Left ventricle myocardium inferior (tissue), 1 donor: ENCODE data around the gene KNDC1. TPM values are rescaled to one million over a fixed set of nuclear protein-coding genes. Genes with fewer than 3 reads are reported as not detected.

Source experiments
- DNase-seq: peaks from one replicate; pipeline ENCODE4 v3.0.0-alpha.2; 2020
- H3K27ac ChIP-seq: fragments of 200-600 bp; replicated peaks from 2 replicates; pipeline ENCODE4 v1.8.0; 2021
- H3K27me3 ChIP-seq: fragments of 200-600 bp; 2 replicates; pipeline ENCODE4 v1.8.0; 2021; ENCODE audit warnings: low read depth
- H3K36me3 ChIP-seq: fragments of 200-600 bp; 2 replicates; pipeline ENCODE4 v1.8.0; 2021
- H3K4me1 ChIP-seq: fragments of 200-600 bp; 2 replicates; pipeline ENCODE4 v1.8.0; 2021
- H3K4me3 ChIP-seq: fragments of 200-600 bp; 2 replicates; pipeline ENCODE4 v1.8.0; 2021; ENCODE audit warnings: mild to moderate bottlenecking, moderate library complexity
- H3K9me3 ChIP-seq: fragments of 200-600 bp; replicated peaks from 2 replicates; pipeline ENCODE4 v1.8.0; 2021
- intact Hi-C: fragments of 100-400 bp; cut with micrococcal nuclease; formaldehyde crosslinking; loops from one replicate; pipeline ENCODE4 v1.11.0; 2022
- total RNA-seq: library from RNA; stranded (reverse); fragmentation: NEBNext Ultra II Directional; extraction: Animal tissue kit (Norgen Biotek cat#: 25700); gene quantifications from one replicate; pipeline ENCODE4 v1.2.1, GENCODE V29; 2021
- TF ChIP-seq, protein P1 (sequence below): fragments of 200-600 bp; IDR thresholded peaks from 2 replicates; pipeline ENCODE4 v1.8.0; 2021; ENCODE audit warnings: antibody characterized with exemption, mild to moderate bottlenecking, borderline replicate concordance
- donor health status: DM: no; HTN: yes; CAD: no; lungs with severe emphysema.

The KNDC1 gene
- total RNA-seq, 1 donor from 2014 or later = 0.11 TPM

DNA sequence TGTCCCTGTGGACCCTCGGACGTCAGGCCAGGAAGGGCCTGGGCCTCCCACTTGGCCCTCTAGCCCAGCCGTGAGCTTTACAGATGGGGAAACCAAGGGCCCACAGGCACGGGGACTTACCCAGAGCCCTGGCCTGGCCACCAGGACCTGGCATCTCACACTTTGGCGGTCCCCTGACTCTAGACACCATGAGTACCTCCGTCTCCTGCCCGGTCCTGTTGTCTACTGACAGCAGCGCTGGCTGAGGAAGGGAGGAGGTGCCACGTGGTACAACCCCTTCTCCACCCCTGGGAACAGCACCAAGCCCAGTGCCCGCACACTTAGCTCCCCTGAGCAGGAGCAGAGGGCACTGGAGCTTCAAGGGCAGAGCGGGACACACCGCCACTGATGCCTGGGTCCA, 46.2 kb upstream of the KNDC1 start:
- peaks cover 29% of the 10 kb centered on the region for H3K27me3 ChIP-seq

DNA sequence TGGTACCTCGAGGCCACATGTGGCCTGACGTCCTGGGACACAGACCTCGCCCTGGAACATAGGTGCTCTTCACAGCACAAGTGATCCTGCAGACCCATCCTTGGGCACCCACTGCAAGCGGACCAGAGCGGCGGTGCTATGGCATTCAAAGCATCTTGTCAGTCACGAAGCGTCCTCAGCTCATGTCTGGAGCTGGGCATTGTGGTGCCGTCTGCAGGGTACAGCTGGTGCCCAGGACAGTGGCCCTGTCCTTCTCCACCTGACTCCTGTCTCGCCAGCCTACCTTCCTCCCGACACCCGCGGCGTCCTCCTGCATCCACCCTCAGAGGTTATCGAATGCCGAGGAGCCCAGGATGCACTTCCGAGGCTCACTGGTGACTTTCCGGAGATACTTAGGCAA, 45.8 kb upstream of the KNDC1 start:
- intact Hi-C loops = no loop called here
- no peak overlapping the region for H3K4me3 ChIP-seq
- DNase-seq = no peak
- H3K9me3 ChIP-seq = peaks cover 18% of the 10 kb centered on the region
- H3K27me3 ChIP-seq = peaks cover 29% of the 10 kb centered on the region
- TF ChIP-seq, protein P1, sequence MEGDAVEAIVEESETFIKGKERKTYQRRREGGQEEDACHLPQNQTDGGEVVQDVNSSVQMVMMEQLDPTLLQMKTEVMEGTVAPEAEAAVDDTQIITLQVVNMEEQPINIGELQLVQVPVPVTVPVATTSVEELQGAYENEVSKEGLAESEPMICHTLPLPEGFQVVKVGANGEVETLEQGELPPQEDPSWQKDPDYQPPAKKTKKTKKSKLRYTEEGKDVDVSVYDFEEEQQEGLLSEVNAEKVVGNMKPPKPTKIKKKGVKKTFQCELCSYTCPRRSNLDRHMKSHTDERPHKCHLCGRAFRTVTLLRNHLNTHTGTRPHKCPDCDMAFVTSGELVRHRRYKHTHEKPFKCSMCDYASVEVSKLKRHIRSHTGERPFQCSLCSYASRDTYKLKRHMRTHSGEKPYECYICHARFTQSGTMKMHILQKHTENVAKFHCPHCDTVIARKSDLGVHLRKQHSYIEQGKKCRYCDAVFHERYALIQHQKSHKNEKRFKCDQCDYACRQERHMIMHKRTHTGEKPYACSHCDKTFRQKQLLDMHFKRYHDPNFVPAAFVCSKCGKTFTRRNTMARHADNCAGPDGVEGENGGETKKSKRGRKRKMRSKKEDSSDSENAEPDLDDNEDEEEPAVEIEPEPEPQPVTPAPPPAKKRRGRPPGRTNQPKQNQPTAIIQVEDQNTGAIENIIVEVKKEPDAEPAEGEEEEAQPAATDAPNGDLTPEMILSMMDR = no peak
- no peak overlapping the region for H3K27ac ChIP-seq
- no peaks in the 10 kb centered on the region for H3K36me3 ChIP-seq
- peaks cover 11% of the 10 kb centered on the region for H3K4me1 ChIP-seq

More for the DNA sequence above, 46.2 kb upstream of the KNDC1 start:
- DNase-seq = no peak
- Histone ChIP-seq H3K36me3 (no peaks in the 10 kb centered on the region), H3K9me3 (peaks cover 18% of the 10 kb centered on the region), H3K4me3 (no peak overlapping the region), H3K4me1 (peaks cover 11% of the 10 kb centered on the region), H3K27ac (no peak overlapping the region)
- TF ChIP-seq, protein P1 = no peak
- intact Hi-C loops = no loop called here

DNA sequence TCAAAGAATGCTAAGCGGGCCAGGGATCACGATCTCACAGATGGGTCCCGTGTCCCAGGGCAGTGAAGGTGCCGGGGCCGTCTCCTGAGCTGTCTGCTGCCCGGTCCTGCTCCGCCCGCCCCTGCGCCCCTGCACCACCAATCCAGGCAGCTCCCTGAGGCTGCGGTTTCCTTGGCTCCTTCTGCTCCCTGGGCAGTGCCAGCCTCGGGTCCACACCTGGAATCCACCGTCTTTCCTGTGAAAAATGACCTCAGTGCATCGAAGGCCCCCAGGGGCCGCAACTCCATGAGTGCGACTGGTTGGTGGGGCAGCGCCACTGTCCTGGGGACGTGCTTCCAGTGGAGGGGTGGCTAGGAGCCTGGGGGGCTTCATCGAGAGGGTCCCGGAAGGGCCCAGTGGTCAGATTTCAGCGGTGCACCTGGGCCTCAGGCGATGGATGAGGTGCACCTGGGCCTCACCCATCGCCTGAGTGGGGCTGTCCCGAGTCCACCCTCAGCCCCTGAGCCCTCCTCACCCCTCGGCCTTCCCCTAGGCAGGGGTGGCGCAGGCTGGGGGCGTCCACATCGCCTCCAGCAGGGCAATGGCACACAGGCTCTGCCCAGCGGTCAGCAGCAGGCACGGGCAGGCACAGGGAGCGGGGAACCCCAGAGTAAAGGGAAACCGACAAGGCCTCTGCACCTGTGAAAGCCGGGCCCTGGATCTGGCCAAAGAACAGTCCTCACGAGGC, 45.1 kb upstream of the KNDC1 start:
- TF ChIP-seq, protein P1 = no peak
- Histone ChIP-seq H3K27me3 (peaks cover 29% of the 10 kb centered on the region), H3K4me3 (no peak overlapping the region), H3K36me3 (no peaks in the 10 kb centered on the region), H3K27ac (no peak overlapping the region), H3K4me1 (peaks cover 9% of the 10 kb centered on the region), H3K9me3 (peaks cover 21% of the 10 kb centered on the region)
- intact Hi-C loops = no loop called here
- DNase-seq = no peak

DNA sequence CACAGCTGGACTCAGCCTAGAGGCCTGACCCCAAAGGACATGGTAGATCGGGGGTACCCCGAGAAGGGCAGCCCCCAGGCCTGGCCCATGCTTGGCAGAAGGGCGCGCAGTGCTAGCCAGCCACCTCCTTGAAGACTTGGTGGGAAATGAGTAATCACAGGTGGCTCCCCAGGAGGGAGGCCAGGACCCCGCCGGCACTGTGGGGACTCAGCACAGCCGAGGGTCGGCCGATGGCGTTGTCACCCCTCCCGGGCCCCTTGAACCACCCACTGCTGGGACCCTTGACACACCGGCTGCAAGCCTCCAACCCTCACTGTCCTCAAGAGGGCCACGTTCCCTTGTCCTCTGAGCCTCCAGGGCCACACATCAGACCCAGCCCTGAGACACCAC, 44.6 kb upstream of the KNDC1 start:
- H3K36me3 ChIP-seq = no peaks in the 10 kb centered on the region
- no peak overlapping the region for H3K4me3 ChIP-seq
- H3K9me3 ChIP-seq = peaks cover 23% of the 10 kb centered on the region
- TF ChIP-seq, protein P1 = no peak
- intact Hi-C loops = no loop called here
- peaks cover 29% of the 10 kb centered on the region for H3K27me3 ChIP-seq
- H3K27ac ChIP-seq = no peak overlapping the region
- H3K4me1 ChIP-seq = peaks cover 4% of the 10 kb centered on the region
- DNase-seq = no peak

DNA sequence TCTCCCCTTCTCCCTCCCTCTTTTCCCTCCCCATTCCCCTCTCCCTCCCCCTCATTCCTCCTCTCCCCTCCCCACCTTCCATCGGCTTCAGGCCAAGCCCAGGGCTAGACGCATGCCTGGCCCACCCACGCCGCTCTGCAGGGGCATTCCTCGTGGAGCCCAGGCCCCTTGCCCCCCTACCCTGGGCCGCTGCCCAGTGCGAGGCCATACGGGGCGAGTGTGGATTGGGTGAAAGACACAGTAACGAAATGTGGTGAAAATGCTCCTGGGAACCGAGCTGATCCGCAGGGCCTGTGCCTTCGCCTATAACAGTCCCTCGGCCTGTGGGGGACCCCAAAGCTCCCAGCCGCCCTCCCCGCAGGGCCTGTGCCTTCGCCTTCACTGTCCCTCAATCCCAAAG, 44.0 kb upstream of the KNDC1 start:
- H3K27me3 ChIP-seq = peaks cover 29% of the 10 kb centered on the region
- no peak overlapping the region for H3K27ac ChIP-seq
- no peaks in the 10 kb centered on the region for H3K4me1 ChIP-seq
- TF ChIP-seq, protein P1 = no peak
- intact Hi-C loops = no loop called here
- peaks cover 23% of the 10 kb centered on the region for H3K9me3 ChIP-seq
- no peak for DNase-seq
- no peaks in the 10 kb centered on the region for H3K36me3 ChIP-seq
- no peak overlapping the region for H3K4me3 ChIP-seq
